GM21786 (cell line): ENCODE results near the gene PATJ.
"Not testable (repeated sequence)": the region's sequence is repeated elsewhere in the genome, so short reads cannot be mapped to it uniquely, and the experiment has no call there.

ENCODE experiments used
- ATAC-seq: cut with Tn5 transposase; IDR thresholded peaks from one replicate; pipeline ENCODE4 v1.9.1; 2021; ENCODE audit not compliant: unreplicated experiment

PATJ gene

DNA sequence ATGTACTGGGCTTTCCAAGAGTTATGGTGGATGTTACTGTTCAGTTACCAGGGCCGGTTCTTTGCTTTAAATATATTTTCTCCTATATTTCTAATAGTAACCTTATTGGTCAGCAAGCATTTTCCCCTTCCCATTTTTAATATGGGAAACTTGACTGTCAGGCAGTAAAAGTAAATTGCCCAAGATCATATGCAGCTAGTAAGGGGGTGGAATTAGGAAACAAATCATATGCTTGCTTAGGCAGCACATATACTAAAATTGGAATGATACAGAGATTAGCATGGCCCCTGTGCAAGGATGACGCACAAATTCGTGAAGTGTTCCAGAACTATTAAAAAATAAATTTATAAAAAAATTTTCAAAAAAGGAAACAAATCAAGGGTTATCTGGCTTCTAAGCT, 73.9 kb downstream of the PATJ start:
- ATAC-seq = no peak

DNA sequence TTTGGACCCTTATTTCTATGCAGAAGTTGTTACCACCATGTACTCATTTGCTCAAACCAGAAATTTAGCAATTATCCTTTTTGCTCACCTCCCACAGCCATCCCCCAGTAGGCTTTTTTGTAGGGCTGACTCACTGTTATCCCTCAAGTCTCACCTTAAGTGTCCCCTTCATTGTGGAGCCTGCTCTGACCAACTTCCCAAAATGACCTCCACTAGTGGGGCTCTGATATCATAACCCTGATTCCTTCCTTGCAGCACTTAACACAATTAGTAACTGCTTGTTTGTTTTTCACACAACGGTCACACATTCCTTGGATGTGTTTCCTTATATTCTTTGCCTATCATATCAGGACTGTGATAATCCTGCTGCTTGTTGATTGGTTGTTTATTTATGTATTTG, 76.7 kb downstream of the PATJ start:
- ATAC-seq = no peak

DNA sequence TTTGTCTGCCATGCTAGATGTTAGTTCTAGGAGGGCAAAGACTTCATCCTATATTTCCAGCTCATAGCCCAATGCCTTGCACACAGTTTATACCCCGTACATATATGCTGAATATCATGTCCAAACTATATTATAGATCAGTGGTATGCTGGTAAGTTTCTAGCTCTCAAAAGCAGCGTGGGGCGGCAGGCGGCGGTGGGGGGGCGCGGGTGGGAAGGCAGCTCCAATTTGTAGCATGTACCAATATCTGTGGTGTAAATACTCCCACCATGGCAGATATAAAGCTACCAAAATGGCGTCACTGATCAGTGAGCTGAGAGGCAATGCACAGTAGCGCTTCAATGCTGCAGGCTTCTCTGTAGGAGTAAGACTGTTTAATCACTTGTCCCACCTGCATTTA, 77.1 kb downstream of the PATJ start:
- ATAC-seq = no peak

DNA sequence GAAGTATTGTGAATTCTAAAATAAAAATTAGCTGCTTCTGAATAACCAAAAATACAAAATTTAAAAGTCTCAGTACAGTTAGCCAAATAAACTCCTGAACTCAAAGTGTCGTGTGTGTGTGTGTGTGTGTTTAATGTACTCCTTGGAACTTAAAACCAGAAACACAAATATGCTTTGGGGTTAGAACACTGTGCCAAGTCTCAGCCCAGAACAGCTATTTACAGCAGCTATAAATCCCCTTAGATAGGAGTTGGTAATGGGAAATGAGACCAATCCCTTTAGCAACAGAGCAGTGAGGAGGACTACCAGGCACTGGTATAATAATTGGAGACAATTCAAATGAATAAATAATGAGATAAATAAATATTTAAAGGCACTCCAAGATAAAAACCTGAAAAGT, 83.1 kb downstream of the PATJ start:
- no peak for ATAC-seq

DNA sequence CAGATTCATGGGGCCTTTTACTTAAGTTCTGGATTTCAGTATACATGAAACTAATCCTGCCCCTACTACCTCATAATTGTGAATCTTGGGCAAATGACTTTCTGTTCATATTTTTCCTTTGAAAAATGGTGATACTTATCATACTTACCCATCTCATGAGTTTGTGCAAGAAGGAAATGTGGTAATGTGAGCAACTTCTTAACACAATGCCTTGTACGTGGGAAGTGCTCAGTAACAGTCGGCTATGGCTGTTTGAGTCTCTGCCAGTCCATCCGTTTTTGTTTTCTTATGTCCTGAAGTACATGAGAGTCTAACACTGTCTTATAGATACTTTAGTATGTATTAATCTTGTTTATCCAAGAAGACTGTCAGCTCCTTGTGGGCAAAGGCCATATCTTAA, 86.5 kb downstream of the PATJ start:
- ATAC-seq = no peak

DNA sequence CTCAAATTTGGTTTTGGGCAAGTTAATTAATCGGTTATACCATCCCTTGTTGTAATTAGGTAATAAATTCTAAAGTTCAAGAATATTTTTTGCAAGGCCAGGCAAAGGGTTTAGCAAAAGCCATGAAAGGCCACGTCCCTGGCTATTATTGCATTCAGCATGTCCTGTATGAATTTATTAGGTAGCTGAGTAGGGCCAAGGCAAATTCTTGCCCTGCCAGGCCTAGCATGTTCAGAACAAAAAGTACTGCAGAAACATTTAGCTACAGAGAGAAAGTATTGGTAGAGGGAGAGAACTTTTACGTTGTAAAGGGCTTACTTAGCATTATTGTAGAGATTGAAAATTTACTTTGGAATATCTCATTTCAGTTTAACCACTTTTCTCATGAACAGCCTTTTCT, 94.4 kb downstream of the PATJ start:
- ATAC-seq = no peak

DNA sequence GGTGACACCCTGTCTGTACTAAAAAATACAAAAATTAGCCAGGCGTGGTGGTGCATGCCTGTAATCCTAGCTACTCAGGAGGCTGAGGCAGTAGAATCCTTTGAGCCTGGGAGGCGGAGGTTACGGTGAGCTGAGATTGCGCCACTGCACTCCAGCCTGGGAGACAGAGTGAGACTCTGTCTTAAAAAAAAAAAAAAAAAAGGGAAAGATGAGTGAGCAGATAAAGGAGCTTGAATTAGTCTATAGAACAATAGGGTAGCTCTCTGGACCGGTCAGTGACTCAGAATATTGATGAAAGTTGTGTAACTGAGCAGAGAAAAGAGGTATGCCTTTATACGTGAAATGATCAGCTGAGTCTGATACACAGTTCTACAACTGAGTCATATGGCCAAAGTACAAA, 95.3 kb downstream of the PATJ start:
- ATAC-seq = not testable (repeated sequence)

DNA sequence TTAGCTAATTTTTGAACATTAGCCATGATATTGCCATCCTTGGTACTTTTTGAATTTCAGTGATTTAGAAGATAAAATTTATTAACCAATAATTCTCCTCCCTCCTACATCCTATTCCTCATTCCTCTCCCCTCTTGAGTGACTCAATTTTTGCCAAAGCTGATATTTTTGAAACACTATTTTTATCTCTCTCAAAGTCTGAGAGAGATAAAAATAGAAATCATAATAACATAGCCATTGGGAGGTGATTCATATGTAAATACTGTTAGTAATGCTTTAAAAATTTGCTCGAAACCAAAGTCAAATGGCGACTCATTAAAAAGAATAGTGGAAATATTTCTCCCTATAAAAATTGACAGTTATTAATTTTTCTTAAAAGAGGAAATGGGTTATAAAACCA, 97.4 kb downstream of the PATJ start:
- no peak for ATAC-seq

DNA sequence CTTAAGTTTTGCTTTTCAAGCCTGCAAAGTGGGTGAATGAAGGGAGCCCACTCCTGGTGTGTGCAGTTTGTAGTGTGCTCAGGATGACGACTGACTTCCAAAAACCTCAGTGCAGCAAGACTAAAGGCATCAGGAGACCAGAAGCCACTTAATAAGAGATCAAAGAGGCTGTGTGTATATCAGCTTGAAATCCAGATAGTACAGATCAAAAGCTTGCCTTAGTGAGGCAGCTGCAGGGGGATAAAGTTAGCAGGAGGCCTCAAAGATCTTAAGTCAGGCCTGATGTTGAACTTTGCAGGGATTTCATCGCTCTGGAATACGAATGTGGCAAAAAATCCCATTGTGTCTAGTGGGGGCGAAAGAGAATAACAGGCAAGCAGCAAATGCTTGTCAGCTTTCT, 99.8 kb downstream of the PATJ start:
- no peak for ATAC-seq

DNA sequence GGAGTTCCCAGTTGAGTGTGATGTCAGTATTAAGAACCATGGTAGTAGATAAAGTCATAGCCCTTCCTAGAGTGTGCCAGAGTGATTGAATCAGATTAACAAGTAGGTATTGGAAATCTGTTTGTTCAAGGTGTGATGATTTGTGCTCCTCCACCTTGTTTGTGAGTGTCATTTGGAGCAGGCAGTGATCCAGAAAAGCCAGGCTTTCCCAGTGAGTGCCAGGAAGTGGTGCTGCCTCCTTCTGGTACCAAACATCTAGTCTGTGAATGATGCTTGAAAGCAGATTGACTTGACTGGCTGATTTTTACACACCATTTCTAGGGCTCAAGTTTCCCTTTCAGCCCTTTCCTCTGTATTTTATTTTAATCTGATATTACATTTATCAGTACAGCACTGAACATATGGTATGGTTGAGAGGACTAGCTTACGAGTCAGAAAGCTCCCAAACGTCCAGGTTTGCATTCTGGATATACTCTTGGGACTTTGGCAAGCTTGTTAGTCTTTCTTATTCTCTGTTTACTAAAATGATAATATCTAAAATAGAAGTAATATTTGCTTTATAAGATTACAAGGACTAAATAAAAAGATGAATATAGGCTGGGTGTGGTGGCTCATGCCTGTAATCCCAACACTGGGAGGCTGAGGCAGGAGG, 100.7 kb downstream of the PATJ start:
- ATAC-seq = no peak

DNA sequence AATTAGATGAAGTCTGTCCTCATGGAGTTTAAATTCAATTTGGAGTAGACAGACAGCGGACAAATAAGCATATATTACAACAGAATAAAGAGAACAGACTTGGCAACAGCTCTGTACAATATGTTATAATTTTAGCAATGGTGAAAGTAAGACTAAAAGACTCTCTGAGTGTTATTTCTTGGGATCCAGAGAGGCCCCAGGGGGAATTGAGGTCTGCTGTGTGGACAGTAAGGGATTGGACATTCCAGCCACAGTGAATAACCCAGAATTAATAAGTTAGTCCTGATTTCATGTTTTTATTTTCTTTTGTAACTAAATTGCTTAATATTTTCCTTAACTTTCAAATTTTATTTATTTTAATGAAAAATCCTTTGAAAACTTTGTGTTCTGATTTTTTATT, 101.7 kb downstream of the PATJ start:
- no peak for ATAC-seq

DNA sequence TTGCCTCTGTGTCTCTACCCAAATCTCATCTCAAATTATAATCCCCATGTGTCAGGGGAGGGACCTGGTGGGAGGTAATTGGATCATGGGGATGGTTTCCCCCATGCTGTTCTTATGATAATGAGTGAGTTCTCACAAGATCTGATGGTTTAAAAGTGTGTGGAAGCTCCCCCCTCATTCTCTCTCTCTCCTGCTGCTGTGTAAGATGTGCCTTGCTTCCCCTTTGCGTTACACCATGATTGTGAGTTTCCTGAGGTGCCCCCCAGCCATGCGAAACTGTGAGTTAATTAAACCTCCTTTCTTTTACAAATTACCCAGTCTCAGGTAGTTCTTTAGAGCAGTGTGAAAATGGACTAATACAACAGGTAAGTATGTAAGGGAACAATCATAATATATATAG, 102.4 kb downstream of the PATJ start:
- not testable (repeated sequence) for ATAC-seq

DNA sequence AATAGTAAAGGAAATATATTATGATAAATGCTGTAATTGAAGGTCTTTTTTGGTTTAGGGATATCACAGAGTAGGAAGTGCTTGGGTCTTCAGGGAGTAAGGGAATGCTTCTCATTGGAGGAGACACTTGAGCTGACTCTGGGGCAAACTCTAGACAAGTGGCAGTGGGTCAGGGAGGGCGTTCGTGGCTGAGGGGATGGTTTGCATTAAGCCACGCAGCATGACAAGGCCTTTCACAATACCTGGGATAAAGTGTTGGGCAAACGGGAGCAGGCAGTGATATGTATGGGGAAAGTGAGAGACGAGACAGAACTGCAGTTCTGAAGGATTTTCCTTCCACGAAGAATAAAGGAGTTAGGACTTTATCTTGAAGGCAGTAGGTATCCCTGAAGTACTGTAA, 109.0 kb downstream of the PATJ start:
- ATAC-seq = no peak

DNA sequence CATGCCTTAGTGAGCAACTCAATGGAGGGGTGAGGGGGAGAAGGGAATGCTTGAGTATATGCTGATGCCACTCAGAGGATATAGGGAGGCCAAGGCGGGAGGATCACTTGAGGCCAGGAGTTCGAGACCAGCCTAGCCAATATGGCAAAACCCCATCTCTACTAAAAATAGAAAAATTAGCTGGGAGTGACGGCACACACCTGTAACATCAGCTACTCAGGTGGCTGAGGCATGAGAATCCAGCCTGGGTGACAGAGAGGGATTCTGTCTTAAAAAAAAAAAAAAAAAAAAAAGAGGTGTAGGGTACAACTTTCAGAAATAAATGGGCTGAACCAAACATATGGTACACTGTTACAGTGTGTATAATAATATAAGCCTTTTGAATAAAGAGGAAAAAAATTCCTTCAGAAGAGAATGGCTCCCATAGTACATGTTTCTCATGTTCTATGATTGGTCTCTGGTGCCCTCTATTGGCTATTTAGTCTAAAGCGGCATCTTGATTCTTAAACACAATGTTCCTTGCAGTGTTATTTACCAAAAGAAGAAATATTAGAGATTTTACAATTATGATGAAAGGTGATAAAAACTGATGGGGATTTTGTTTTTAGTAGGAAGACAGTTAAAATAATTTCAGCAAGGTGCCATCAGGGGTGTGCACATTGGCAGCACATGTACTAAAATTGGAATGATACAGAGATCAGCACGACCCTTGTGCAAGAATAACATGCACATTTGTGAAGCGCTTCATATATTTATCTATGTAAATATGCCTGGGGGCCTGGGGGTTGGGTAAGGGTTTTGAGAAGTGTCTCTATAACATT, 109.8 kb downstream of the PATJ start:
- ATAC-seq = no peak

DNA sequence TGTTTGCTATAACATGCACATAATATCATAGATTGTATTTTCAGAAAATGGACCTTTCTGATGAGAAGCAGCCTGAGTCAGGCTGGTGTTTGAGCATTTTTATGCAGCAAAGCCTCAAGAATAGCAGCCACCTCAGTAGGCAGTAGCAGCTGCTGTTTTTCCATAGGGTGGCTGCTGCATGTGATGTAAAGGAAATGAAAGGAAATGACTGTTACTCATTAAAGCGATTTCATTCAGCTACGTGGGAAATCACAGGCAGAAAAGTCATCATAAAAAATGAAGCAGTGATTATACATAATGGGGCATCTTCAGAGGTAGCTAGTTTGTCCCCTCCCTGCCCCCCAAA, 110.4 kb downstream of the PATJ start:
- no peak for ATAC-seq

DNA sequence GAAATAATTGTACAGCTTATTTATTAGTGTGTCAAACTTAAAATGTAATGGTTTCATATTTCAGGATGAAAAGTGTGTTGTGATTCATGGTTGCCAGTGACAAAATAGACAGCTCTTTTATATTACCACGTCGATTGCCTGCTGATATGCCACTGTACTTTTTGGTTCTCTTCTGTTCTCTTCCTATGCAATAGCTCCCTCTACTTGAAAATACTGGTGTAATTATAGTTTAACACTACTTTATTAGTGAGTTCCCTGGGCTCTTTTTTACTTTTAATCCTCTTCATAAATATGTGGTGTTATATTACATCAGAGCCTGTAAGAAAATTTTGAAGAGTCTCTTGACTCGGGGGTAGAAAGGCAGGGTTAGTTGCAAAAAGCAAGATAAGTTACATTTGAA, 111.3 kb downstream of the PATJ start:
- ATAC-seq = no peak

DNA sequence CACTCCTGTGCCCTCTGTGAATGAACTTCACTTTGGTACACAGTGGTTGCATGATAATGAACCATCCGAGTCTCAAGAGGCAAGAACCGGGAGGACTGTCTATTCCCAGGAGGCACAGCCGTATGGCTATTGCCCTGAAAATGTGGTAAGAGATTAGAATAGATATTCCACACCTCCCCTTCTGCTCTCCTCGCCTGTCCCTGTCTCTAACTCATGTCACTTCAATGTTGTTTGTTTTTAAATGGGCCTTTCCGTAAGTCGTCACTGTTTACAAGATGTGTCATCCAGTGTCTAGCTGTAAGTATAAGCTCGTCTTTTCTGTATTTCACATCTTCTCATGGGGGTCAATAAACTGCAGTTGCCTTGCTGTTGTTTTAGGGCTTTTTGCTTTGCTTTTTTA, 122.2 kb downstream of the PATJ start:
- ATAC-seq = no peak

DNA sequence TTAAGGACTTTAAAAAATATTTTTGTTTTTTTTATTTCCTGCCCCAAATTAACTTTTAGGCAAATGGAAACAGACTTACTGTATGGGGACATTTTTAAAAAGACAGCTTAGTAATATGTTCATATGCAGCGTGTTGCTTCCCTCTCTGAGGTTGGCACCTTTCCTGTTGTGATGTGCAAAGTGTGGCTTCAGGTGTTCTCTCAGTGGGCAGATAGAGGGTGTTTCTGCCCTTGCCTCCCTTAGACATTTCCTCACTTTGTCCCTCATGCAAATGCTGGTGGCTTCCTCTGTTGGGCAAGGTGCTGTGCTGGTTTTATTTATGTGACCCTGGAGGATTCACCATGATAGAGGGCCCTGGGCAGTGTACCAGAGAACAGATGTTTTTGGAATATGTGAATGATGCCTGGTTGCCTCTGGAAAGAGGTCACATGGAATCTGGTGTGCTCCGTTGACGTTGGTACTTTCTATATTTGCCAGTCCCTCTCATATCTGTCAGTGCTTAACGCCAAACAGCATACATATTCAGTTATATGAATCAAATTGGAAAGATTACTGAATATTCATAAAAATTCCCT, 123.5 kb downstream of the PATJ start:
- ATAC-seq = no peak

DNA sequence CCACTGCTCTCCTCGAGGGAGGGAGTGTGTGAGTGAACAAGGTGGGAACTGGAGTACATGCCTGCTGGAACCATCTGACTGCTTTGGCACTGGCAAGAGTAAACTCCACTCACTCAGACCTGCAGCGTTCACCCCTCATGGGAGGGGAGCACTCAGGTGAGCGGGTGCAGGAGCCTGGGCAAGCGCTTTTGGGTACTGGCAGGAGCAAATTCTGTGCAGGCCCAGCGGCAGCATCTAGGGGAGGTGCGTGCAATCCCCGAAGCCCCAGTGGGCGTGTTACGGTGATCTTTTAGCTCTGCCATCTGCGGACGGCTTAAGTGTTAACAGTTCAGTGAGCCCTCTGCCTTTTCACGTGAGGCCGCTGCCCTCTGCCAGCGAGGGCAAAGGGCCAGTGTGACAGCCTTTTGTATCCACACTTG, 127.4 kb downstream of the PATJ start:
- ATAC-seq = no peak

DNA sequence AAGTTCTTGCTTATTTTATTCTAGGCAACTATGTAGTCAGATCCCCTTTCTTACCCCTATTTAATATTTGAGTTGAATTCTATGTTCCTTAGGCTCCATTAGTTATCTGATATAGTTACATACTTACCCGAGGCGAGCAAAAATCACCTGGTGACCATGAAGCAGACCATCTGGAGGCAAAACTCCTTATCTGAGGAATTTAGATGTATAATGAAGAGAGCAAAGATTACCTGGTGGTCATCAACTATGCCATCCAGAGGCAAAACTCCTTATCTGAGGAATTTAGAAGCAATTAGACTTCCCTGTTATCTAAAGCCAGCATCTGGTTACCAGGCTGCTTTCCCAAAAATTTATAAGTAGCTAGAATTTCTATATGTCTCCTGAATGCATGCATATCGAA, 129.9 kb downstream of the PATJ start:
- ATAC-seq = no peak

DNA sequence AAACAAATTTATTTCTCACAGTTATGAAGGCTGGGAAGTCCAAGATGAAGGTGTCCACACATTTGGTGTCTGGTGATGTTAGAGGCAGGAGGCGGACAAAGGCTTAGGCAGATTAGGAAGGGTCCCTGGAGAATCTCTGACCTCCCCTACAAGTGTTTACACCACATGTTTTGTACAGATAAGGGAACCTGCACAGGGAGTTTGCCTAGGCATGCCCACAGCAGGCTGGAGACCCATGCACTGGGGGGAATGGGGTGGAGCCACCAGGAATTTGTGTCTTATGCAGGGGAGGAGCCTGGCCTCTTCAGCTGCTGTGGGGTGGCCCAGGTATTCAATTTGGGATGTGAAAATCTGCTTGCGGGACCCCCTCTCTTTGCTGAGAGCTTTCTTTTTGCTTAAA, 131.3 kb downstream of the PATJ start:
- no peak for ATAC-seq

DNA sequence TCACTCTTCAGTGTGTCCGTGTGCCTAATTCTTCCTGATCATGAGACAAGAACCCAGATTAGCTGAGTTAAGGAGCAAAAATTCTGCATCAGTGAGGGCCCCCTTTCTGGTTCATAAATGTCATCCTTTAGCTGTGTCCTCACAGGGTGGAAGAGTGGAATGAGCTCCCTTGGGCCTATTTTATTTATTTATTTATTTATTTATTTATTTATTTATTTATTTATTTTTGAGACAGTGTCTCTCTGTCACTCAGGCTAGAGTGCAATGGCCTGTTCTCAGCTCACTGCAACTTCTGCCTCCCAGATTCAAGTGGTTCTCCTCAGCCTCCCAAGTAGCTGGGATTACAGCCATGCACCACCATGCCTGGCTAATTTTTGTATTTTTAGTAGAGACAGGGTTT, 131.7 kb downstream of the PATJ start:
- ATAC-seq = no peak

DNA sequence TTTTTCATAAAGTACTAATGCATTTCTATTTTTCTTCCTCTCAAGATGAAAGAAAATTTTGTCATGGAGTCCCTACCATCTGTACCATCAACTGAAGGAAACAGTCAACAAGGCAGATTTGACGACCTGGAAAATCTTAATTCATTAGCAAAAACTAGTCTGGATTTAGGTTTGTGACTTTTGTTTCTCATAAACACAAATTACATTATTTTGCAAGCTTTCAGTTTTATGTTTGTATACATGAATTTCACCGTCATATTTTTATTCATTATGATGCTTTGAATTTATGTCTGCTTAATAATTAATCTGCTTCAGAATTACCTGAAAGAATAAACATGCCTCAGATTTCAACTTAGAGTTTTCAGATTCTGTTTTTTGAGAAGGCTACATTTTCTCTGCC, 132.9 kb downstream of the PATJ start:
- ATAC-seq = no peak
